Panc1 (cell line): ENCODE measurements around the gene SOX4. TPM values are rescaled to one million over a fixed set of nuclear protein-coding genes. Genes with fewer than 3 reads are reported as not detected.

ENCODE experiments used
- ATAC-seq: fragments of 200-7000 bp; cut with Tn5 transposase; 2 replicates; pipeline ENCODE4 v1.9.1; 2020; ENCODE audit warnings: mild to moderate bottlenecking, moderate library complexity
- BruUV-seq: library from RNA; stranded (reverse); fragments of 400-500 nt; replicated peaks from 2 replicates; lab custom pipeline; 2021; lab: Mats Ljungman, UMichigan
- CTCF ChIA-PET: fragments of 300-600 bp; sonication (Branson Sonifier 250); formaldehyde crosslinking; loops from one replicate; lab custom pipeline; 2022; ENCODE audit warnings: antibody characterized with exemption; lab: Charles Lee
- POLR2A ChIA-PET: fragments of 300-600 bp; sonication (Branson Sonifier 250); formaldehyde crosslinking; loops from one replicate; lab custom pipeline; 2022; ENCODE audit warnings: antibody characterized with exemption; lab: Charles Lee
- DNase-seq: peaks from one replicate; pipeline ENCODE4 v3.0.0-alpha.2; 2010; ENCODE audit warnings: low read depth, low spot score
- H3K27ac ChIP-seq: 2 replicates; pipeline ENCODE4 v1.5.1; 2011; ENCODE audit warnings: mild to moderate bottlenecking, low read length, inconsistent platforms
- H3K27me3 ChIP-seq: fragments of 200-500 bp; sonication (Bioruptor generic); 2 replicates; pipeline ENCODE4 v1.6.0; 2014; ENCODE audit warnings: low read length, inconsistent platforms; ENCODE audit not compliant: control insufficient read depth, insufficient read depth
- H3K36me3 ChIP-seq: fragments of 200-500 bp; sonication (Bioruptor generic); 2 replicates; pipeline ENCODE4 v1.5.1; 2014; ENCODE audit warnings: inconsistent platforms, mild to moderate bottlenecking, low read length, moderate library complexity; ENCODE audit not compliant: control insufficient read depth, insufficient read depth
- H3K4me1 ChIP-seq: 2 replicates; pipeline ENCODE4 v1.5.1; 2011; ENCODE audit warnings: inconsistent platforms, mild to moderate bottlenecking, low read length, moderate library complexity; ENCODE audit not compliant: control insufficient read depth, insufficient read depth
- H3K4me3 ChIP-seq, 2 experiments: 2 replicates each; pipeline ENCODE4 v1.5.1; 2011 to 2012; ENCODE audit warnings: low read depth in 2 of 2, low read length in 2 of 2, mild to moderate bottlenecking in 2 of 2, inconsistent platforms in 1 of 2, moderate library complexity in 1 of 2
- H3K9me3 ChIP-seq: fragments of 200-500 bp; sonication (Bioruptor generic); 2 replicates; pipeline ENCODE4 v1.5.1; 2014; ENCODE audit warnings: low read depth, mild to moderate bottlenecking, inconsistent platforms, low read length, moderate library complexity; ENCODE audit not compliant: control insufficient read depth, insufficient read depth
- POLR2AphosphoS5 ChIP-seq: IDR thresholded peaks from 2 replicates; pipeline ENCODE4 v1.6.1; 2012; ENCODE audit warnings: mild to moderate bottlenecking, low read depth, low read length, moderate library complexity
- SIN3A ChIP-seq: IDR thresholded peaks from 2 replicates; pipeline ENCODE4 v1.6.1; 2012; ENCODE audit warnings: low read depth, mild to moderate bottlenecking, low read length, moderate library complexity, borderline replicate concordance; ENCODE audit not compliant: insufficient read depth
- TCF7L2 ChIP-seq: IDR thresholded peaks from 2 replicates; pipeline ENCODE4 v1.6.1; 2011; ENCODE audit warnings: mild to moderate bottlenecking, low read depth, low read length, inconsistent platforms
- in situ Hi-C: cut with HindIII; loops from 2 replicates; pipeline ENCODE4 v1.10.0; 2016; ENCODE audit warnings: low sequenced_read_pairs, low pct_unique_long_range_greater_than_20kb
- intact Hi-C: fragments of 100-400 bp; cut with micrococcal nuclease; formaldehyde crosslinking; loops from one replicate; pipeline ENCODE4 v1.10.0; 2022; ENCODE audit not compliant: unreplicated experiment
- total RNA-seq: library from RNA; stranded (reverse); gene quantifications from one replicate; pipeline ENCODE4 v1.2.1, GENCODE V29; 2021; ENCODE audit not compliant: unreplicated experiment
- TF ChIP-seq, protein P1 (sequence below): fragments of 450-650 bp; IDR thresholded peaks from 2 replicates; pipeline ENCODE4 v1.5.1; 2017; ENCODE audit warnings: mild to moderate bottlenecking
- TF ChIP-seq, protein P2 (sequence below), 2 experiments: IDR thresholded peaks; 2 replicates each; pipeline ENCODE4 v1.6.1; 2011 to 2012; ENCODE audit warnings: low read depth in 2 of 2, control low read depth in 1 of 2, low read length in 1 of 2, mild to moderate bottlenecking in 1 of 2, moderate library complexity in 1 of 2; ENCODE audit not compliant: insufficient read depth in 1 of 2

The SOX4 gene
- total RNA-seq, 1 experiment from 2014 or later: 71.9 TPM

DNA sequence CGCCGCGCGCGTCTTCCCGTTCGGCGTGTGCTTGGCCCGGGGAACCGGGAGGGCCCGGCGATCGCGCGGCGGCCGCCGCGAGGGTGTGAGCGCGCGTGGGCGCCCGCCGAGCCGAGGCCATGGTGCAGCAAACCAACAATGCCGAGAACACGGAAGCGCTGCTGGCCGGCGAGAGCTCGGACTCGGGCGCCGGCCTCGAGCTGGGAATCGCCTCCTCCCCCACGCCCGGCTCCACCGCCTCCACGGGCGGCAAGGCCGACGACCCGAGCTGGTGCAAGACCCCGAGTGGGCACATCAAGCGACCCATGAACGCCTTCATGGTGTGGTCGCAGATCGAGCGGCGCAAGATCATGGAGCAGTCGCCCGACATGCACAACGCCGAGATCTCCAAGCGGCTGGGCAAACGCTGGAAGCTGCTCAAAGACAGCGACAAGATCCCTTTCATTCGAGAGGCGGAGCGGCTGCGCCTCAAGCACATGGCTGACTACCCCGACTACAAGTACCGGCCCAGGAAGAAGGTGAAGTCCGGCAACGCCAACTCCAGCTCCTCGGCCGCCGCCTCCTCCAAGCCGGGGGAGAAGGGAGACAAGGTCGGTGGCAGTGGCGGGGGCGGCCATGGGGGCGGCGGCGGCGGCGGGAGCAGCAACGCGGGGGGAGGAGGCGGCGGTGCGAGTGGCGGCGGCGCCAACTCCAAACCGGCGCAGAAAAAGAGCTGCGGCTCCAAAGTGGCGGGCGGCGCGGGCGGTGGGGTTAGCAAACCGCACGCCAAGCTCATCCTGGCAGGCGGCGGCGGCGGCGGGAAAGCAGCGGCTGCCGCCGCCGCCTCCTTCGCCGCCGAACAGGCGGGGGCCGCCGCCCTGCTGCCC lies 1.1 kb downstream of the SOX4 start:
- TF ChIP-seq TCF7L2 (0 out of 2 replicates have a peak, but pooled peaks have one; percentile 7), SIN3A (peak; percentile 32; the same call in 1 of the 2 replicates)
- TF ChIP-seq, protein P1, sequence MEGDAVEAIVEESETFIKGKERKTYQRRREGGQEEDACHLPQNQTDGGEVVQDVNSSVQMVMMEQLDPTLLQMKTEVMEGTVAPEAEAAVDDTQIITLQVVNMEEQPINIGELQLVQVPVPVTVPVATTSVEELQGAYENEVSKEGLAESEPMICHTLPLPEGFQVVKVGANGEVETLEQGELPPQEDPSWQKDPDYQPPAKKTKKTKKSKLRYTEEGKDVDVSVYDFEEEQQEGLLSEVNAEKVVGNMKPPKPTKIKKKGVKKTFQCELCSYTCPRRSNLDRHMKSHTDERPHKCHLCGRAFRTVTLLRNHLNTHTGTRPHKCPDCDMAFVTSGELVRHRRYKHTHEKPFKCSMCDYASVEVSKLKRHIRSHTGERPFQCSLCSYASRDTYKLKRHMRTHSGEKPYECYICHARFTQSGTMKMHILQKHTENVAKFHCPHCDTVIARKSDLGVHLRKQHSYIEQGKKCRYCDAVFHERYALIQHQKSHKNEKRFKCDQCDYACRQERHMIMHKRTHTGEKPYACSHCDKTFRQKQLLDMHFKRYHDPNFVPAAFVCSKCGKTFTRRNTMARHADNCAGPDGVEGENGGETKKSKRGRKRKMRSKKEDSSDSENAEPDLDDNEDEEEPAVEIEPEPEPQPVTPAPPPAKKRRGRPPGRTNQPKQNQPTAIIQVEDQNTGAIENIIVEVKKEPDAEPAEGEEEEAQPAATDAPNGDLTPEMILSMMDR: no peak
- CTCF ChIA-PET: interaction anchor here (0.6 to 0.8 kb wide), 3 partner anchors 243 to 1019 kb away, joined by 4 to 5 read pairs (median 4); no protein-coding TSS in a partner anchor
- in situ Hi-C loops (no loop called here), intact Hi-C loops (loop anchor here (5.0 to 10.0 kb wide), 5 partner anchors 148 to 1233 kb away; no protein-coding TSS in a partner anchor)
- ATAC-seq (peak; percentile 19), DNase-seq (no peak)
- peaks cover 19% of the 10 kb centered on the region for H3K36me3 ChIP-seq
- no peaks in the 10 kb centered on the region for H3K27me3 ChIP-seq
- H3K9me3 ChIP-seq: no peaks in the 10 kb centered on the region
- H3K4me3 ChIP-seq: peak overlapping the region; percentile 95 to 96
- BruUV-seq: no TSS peak
- peak overlapping the region; percentile 96 for H3K27ac ChIP-seq
- peaks cover 32% of the 10 kb centered on the region for H3K4me1 ChIP-seq
- POLR2A ChIA-PET: interaction anchor here (0.6 to 1.6 kb wide), 7 partner anchors 9 to 594 kb away, joined by 3 to 12 read pairs (median 4); no protein-coding TSS in a partner anchor

DNA sequence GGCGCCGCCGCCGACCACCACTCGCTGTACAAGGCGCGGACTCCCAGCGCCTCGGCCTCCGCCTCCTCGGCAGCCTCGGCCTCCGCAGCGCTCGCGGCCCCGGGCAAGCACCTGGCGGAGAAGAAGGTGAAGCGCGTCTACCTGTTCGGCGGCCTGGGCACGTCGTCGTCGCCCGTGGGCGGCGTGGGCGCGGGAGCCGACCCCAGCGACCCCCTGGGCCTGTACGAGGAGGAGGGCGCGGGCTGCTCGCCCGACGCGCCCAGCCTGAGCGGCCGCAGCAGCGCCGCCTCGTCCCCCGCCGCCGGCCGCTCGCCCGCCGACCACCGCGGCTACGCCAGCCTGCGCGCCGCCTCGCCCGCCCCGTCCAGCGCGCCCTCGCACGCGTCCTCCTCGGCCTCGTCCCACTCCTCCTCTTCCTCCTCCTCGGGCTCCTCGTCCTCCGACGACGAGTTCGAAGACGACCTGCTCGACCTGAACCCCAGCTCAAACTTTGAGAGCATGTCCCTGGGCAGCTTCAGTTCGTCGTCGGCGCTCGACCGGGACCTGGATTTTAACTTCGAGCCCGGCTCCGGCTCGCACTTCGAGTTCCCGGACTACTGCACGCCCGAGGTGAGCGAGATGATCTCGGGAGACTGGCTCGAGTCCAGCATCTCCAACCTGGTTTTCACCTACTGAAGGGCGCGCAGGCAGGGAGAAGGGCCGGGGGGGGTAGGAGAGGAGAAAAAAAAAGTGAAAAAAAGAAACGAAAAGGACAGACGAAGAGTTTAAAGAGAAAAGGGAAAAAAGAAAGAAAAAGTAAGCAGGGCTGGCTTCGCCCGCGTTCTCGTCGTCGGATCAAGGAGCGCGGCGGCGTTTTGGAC lies 2.0 kb downstream of the SOX4 start:
- CTCF ChIA-PET: no interaction called here
- Histone ChIP-seq H3K27me3 (no peaks in the 10 kb centered on the region), H3K4me1 (peaks cover 31% of the 10 kb centered on the region), H3K27ac (peak overlapping the region; percentile 98), H3K36me3 (peaks cover 22% of the 10 kb centered on the region), H3K4me3 (peak overlapping the region; percentile 95 to 96), H3K9me3 (no peaks in the 10 kb centered on the region)
- intact Hi-C loops: loop anchor here (5.0 to 10.0 kb wide), 4 partner anchors 147 to 547 kb away; no protein-coding TSS in a partner anchor
- ATAC-seq (peak; percentile 26), DNase-seq (no peak)
- peak; percentile 52; the same call in 1 of the 2 replicates for TF ChIP-seq SIN3A
- no peak for TF ChIP-seq POLR2AphosphoS5
- POLR2A ChIA-PET: interaction anchor here (0.6 kb wide), 2 partner anchors 58 to 593 kb away, joined by 3 read pairs; no protein-coding TSS in a partner anchor
- in situ Hi-C loops: no loop called here
- BruUV-seq: TSS peak; percentile 46

DNA sequence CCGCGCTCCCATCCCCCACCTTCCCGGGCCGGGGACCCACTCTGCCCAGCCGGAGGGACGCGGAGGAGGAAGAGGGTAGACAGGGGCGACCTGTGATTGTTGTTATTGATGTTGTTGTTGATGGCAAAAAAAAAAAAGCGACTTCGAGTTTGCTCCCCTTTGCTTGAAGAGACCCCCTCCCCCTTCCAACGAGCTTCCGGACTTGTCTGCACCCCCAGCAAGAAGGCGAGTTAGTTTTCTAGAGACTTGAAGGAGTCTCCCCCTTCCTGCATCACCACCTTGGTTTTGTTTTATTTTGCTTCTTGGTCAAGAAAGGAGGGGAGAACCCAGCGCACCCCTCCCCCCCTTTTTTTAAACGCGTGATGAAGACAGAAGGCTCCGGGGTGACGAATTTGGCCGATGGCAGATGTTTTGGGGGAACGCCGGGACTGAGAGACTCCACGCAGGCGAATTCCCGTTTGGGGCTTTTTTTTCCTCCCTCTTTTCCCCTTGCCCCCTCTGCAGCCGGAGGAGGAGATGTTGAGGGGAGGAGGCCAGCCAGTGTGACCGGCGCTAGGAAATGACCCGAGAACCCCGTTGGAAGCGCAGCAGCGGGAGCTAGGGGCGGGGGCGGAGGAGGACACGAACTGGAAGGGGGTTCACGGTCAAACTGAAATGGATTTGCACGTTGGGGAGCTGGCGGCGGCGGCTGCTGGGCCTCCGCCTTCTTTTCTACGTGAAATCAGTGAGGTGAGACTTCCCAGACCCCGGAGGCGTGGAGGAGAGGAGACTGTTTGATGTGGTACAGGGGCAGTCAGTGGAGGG lies 2.8 kb downstream of the SOX4 start:
- Histone ChIP-seq H3K9me3 (no peaks in the 10 kb centered on the region), H3K4me3 (peak overlapping the region; percentile 95 to 96), H3K36me3 (peaks cover 22% of the 10 kb centered on the region), H3K27ac (peak overlapping the region; percentile 98), H3K27me3 (no peaks in the 10 kb centered on the region), H3K4me1 (peaks cover 31% of the 10 kb centered on the region)
- ATAC-seq (peak; percentile 46), DNase-seq (no peak)
- CTCF ChIA-PET: interaction anchor here (0.6 to 0.8 kb wide), 3 partner anchors 168 to 1818 kb away, joined by 3 to 6 read pairs (median 4); no protein-coding TSS in a partner anchor
- intact Hi-C loops (loop anchor here (5.0 to 10.0 kb wide), 4 partner anchors 146 to 546 kb away; no protein-coding TSS in a partner anchor), in situ Hi-C loops (no loop called here)
- no TSS peak for BruUV-seq
- TF ChIP-seq, protein P2, sequence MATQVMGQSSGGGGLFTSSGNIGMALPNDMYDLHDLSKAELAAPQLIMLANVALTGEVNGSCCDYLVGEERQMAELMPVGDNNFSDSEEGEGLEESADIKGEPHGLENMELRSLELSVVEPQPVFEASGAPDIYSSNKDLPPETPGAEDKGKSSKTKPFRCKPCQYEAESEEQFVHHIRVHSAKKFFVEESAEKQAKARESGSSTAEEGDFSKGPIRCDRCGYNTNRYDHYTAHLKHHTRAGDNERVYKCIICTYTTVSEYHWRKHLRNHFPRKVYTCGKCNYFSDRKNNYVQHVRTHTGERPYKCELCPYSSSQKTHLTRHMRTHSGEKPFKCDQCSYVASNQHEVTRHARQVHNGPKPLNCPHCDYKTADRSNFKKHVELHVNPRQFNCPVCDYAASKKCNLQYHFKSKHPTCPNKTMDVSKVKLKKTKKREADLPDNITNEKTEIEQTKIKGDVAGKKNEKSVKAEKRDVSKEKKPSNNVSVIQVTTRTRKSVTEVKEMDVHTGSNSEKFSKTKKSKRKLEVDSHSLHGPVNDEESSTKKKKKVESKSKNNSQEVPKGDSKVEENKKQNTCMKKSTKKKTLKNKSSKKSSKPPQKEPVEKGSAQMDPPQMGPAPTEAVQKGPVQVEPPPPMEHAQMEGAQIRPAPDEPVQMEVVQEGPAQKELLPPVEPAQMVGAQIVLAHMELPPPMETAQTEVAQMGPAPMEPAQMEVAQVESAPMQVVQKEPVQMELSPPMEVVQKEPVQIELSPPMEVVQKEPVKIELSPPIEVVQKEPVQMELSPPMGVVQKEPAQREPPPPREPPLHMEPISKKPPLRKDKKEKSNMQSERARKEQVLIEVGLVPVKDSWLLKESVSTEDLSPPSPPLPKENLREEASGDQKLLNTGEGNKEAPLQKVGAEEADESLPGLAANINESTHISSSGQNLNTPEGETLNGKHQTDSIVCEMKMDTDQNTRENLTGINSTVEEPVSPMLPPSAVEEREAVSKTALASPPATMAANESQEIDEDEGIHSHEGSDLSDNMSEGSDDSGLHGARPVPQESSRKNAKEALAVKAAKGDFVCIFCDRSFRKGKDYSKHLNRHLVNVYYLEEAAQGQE (IDR thresholded peaks at IDR 0.05; ENCODE audit: insufficient read depth in 1 of 2, low read depth in 2 of 2, low read length in 1 of 2): no peak
- TF ChIP-seq TCF7L2 (peak; percentile 86), SIN3A (0 out of 2 replicates have a peak, but pooled peaks have one; percentile 10), POLR2AphosphoS5 (no peak; the same call in 1 of the 2 replicates)
- TF ChIP-seq, protein P1: no peak
- POLR2A ChIA-PET: interaction anchor here (0.6 to 0.7 kb wide), 4 partner anchors 59 to 464 kb away, joined by 3 to 11 read pairs (median 4); no protein-coding TSS in a partner anchor
